ENCODE results near the gene TBC1D16. TPM values are rescaled to one million over a fixed set of nuclear protein-coding genes. Genes with fewer than 3 reads are reported as not detected.

Gene TBC1D16, protein sequence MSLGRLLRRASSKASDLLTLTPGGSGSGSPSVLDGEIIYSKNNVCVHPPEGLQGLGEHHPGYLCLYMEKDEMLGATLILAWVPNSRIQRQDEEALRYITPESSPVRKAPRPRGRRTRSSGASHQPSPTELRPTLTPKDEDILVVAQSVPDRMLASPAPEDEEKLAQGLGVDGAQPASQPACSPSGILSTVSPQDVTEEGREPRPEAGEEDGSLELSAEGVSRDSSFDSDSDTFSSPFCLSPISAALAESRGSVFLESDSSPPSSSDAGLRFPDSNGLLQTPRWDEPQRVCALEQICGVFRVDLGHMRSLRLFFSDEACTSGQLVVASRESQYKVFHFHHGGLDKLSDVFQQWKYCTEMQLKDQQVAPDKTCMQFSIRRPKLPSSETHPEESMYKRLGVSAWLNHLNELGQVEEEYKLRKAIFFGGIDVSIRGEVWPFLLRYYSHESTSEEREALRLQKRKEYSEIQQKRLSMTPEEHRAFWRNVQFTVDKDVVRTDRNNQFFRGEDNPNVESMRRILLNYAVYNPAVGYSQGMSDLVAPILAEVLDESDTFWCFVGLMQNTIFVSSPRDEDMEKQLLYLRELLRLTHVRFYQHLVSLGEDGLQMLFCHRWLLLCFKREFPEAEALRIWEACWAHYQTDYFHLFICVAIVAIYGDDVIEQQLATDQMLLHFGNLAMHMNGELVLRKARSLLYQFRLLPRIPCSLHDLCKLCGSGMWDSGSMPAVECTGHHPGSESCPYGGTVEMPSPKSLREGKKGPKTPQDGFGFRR
- total RNA-seq = 10 to 100 TPM; 26.5 to 44.3 (median 36.3) TPM

GRCh38 chr17:80035687-80035936 lies at the start of gene TBC1D16:
Gene TBC1D16 (minus strand): TSS chr17:80035872. CDS start chr17:80013547, 22,325 bp downstream.
- Histone ChIP-seq H3K4me3 (peak within 1 kb of the TSS; percentile 72 to 88), H3K36me3 (peaks cover 0 to 7% of the 10 kb centered on the region in 2 donors), H3K27me3 (no peaks in the 10 kb centered on the region), H3K27ac (peak within 1 kb of the TSS; percentile 75 to 95 (median 92)), H3K4me1 (peaks cover 0 to 44% (median 7%) of the 10 kb centered on the region in 3 donors), H3K9me3 (no peaks in the 10 kb centered on the region)
- TF ChIP-seq POLR2AphosphoS5 (IDR thresholded peaks at IDR 0.05) (no peak), EP300 (IDR thresholded peaks at IDR 0.05) (no peak), POLR2A (IDR thresholded peaks at IDR 0.05) (no peak)
- TF ChIP-seq, protein P1, sequence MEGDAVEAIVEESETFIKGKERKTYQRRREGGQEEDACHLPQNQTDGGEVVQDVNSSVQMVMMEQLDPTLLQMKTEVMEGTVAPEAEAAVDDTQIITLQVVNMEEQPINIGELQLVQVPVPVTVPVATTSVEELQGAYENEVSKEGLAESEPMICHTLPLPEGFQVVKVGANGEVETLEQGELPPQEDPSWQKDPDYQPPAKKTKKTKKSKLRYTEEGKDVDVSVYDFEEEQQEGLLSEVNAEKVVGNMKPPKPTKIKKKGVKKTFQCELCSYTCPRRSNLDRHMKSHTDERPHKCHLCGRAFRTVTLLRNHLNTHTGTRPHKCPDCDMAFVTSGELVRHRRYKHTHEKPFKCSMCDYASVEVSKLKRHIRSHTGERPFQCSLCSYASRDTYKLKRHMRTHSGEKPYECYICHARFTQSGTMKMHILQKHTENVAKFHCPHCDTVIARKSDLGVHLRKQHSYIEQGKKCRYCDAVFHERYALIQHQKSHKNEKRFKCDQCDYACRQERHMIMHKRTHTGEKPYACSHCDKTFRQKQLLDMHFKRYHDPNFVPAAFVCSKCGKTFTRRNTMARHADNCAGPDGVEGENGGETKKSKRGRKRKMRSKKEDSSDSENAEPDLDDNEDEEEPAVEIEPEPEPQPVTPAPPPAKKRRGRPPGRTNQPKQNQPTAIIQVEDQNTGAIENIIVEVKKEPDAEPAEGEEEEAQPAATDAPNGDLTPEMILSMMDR (IDR thresholded peaks at IDR 0.05) = no peak
- no CpG with 5 or more reads among the region's 46 CpGs for WGBS, 2 donors (ENCODE audit: low coverage in 1 of 2)
- no peak for ATAC-seq

GRCh38 chr17:80084773-80085172 lies 49.1 kb upstream of the TBC1D16 start:
- peaks cover 0 to 8% (median 6%) of the 10 kb centered on the region in 3 donors for H3K4me1 ChIP-seq
- 85 to 90% methylated on average over 3 to 6 of the region's 15 CpGs for WGBS, 2 donors (ENCODE audit: low coverage in 1 of 2)
- peaks cover 0 to 2% of the 10 kb centered on the region in 2 donors for H3K36me3 ChIP-seq
- H3K27me3 ChIP-seq = no peaks in the 10 kb centered on the region
- TF ChIP-seq POLR2AphosphoS5 (IDR thresholded peaks at IDR 0.05) = no peak
- TF ChIP-seq, protein P1 (IDR thresholded peaks at IDR 0.05) = no peak
- no peak for TF ChIP-seq EP300 (IDR thresholded peaks at IDR 0.05)
- TF ChIP-seq POLR2A (IDR thresholded peaks at IDR 0.05) = no peak
- H3K9me3 ChIP-seq = no peaks in the 10 kb centered on the region
- no peak for ATAC-seq
- no peak overlapping the region for H3K27ac ChIP-seq
- no peak overlapping the region for H3K4me3 ChIP-seq

GRCh38 chr17:80083136-80083661 lies 47.5 kb upstream of the TBC1D16 start:
- Histone ChIP-seq H3K27me3 (no peaks in the 10 kb centered on the region), H3K36me3 (no peaks in the 10 kb centered on the region), H3K4me3 (no peak overlapping the region), H3K27ac (no peak overlapping the region), H3K4me1 (peaks cover 0 to 8% (median 6%) of the 10 kb centered on the region in 3 donors), H3K9me3 (no peaks in the 10 kb centered on the region)
- ATAC-seq = no peak
- WGBS, 2 donors (ENCODE audit: low coverage in 1 of 2) = 63 to 94% methylated on average over 3 to 5 of the region's 13 CpGs
- TF ChIP-seq POLR2A (IDR thresholded peaks at IDR 0.05) (no peak), EP300 (IDR thresholded peaks at IDR 0.05) (no peak)

DNA sequence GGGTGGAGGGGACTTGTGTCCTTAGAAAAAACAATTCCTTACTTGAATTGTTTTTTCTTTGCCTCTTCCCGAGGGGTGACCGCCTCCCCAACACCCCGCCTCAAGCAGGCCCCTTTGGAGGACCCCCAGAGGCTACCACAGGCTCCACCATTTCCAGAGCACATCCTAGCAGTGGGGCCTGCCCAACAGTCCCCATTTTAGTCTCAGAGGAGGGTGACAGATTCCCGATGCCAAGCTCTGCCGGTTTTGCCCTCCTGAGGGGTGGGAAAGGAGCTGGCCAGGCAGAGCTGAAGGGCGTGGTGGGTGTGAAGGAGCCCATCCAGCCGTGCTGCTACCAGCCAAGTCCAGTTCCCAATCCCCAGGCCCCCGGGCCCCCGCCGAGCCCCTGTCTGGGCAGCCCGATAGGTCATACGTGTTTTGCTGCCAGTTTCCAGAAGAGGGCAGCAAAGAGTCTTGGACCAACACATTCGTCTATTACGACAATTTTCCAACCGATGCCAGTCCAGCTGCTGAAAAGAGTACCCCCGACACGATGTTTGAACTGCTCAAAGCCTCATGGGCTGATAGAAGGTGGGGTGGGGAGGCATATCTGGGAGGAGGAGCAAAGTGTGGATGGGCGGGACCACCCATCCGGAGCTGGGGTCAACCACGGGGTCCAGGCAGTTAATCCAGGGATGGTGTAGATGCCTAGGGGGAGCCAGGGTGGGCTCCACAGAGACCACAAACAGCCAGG lies 46.9 kb upstream of the TBC1D16 start:
- TF ChIP-seq EP300 (IDR thresholded peaks at IDR 0.05) = no peak
- TF ChIP-seq, protein P1 (IDR thresholded peaks at IDR 0.05) = peak in 3 of 4 experiments; percentile 63 to 90 (median 64)

GRCh38 chr17:80081596-80081995 lies 45.9 kb upstream of the TBC1D16 start:
- no peak for ATAC-seq
- Histone ChIP-seq H3K27ac (no peak overlapping the region), H3K36me3 (no peaks in the 10 kb centered on the region), H3K9me3 (no peaks in the 10 kb centered on the region), H3K4me3 (no peak overlapping the region), H3K27me3 (no peaks in the 10 kb centered on the region), H3K4me1 (peaks cover 0 to 8% (median 6%) of the 10 kb centered on the region in 3 donors)
- WGBS, 2 donors (ENCODE audit: low coverage in 1 of 2) = 91% methylated on average over 9 of the region's 14 CpGs; no CpG with 5 or more reads in 1 of the 2 donors
- TF ChIP-seq POLR2AphosphoS5 (IDR thresholded peaks at IDR 0.05) (no peak), POLR2A (IDR thresholded peaks at IDR 0.05) (no peak), EP300 (IDR thresholded peaks at IDR 0.05) (no peak)
- TF ChIP-seq, protein P1 (IDR thresholded peaks at IDR 0.05) = no peak

More for the DNA sequence above, 46.9 kb upstream of the TBC1D16 start:
- Histone ChIP-seq H3K27me3 (no peaks in the 10 kb centered on the region), H3K4me3 (no peak overlapping the region), H3K4me1 (peaks cover 0 to 8% (median 6%) of the 10 kb centered on the region in 3 donors), H3K9me3 (no peaks in the 10 kb centered on the region), H3K27ac (peak overlapping the region in 1 of 4 donors; percentile 49), H3K36me3 (no peaks in the 10 kb centered on the region)
- WGBS, 2 donors (ENCODE audit: low coverage in 1 of 2) = 44 to 55% methylated on average over 4 to 8 of the region's 20 CpGs
- peak; percentile 74 for ATAC-seq

All from gastroesophageal sphincter (tissue), 4 donors.